HepG2 (cell line): ENCODE data around the gene NGFR. TPM values are rescaled to one million over a fixed set of nuclear protein-coding genes. Genes with fewer than 3 reads are reported as not detected.

Experiments
- ATAC-seq: fragments of 200-7000 bp; cut with Tn5 transposase; 3 replicates; pipeline ENCODE4 v1.9.1; 2020; ENCODE audit warnings: mild to moderate bottlenecking, moderate library complexity
- BruUV-seq: library from RNA; stranded (reverse); fragments of 400-500 nt; replicated peaks from 2 replicates; lab custom pipeline; 2021; lab: Mats Ljungman, UMichigan
- CTCF ChIA-PET: fragments of 300-600 bp; formaldehyde crosslinking; extraction: SDS; loops from one replicate; lab custom pipeline; 2021; ENCODE audit warnings: low total read pairs, inconsistent platforms, low intra/inter-chr PET ratio; lab: Yijun Ruan, JAX
- POLR2A ChIA-PET: fragments of 350-600 bp; sonication (Branson Sonifier 250); formaldehyde crosslinking; loops from one replicate; lab custom pipeline; 2020; ENCODE audit warnings: antibody characterized with exemption, inconsistent platforms; lab: Yijun Ruan, JAX
- DNase-seq: peaks from one replicate; pipeline ENCODE4 v3.0.0-alpha.2; 2015; ENCODE audit warnings: low spot score
- FAIRE-seq: peaks from 3 replicates; lab custom pipeline; 2011; peaks lifted over from hg19 to GRCh38; lab: Jason Lieb, UNC
- H2AFZ ChIP-seq: one replicate; pipeline ENCODE4 v1.6.1; 2011; ENCODE audit warnings: low read length, inconsistent platforms
- H3K27ac ChIP-seq: fragments of 300-600 bp; 3 replicates; pipeline ENCODE4 v1.8.0; 2011; ENCODE audit warnings: mixed run types, mild to moderate bottlenecking, mixed read lengths, low read length, inconsistent platforms; ENCODE audit not compliant: insufficient read depth; ENCODE audit errors: extremely low read length
- H3K27me3 ChIP-seq, 2 experiments: fragments of 200-600 bp in 1 of 2; 2 replicates in 1 of 2; 3 replicates in 1 of 2; pipeline versions ENCODE4 v1.6.0 to v1.8.0; 2011; ENCODE audit warnings: low read length in 2 of 2, mild to moderate bottlenecking in 2 of 2, moderate library complexity in 2 of 2, inconsistent platforms in 1 of 2; ENCODE audit not compliant: insufficient read depth in 2 of 2, control insufficient read depth in 1 of 2
- H3K36me3 ChIP-seq, 2 experiments: fragments of 200-600 bp in 1 of 2; replicated peaks in 1 of 2; 2 replicates in 1 of 2; 3 replicates in 1 of 2; pipeline versions ENCODE4 v1.5.1 to v1.8.0; 2011; ENCODE audit warnings: low read length in 2 of 2, inconsistent platforms in 1 of 2; ENCODE audit not compliant: insufficient read depth in 2 of 2, control insufficient read depth in 1 of 2
- H3K4me1 ChIP-seq: 2 replicates; pipeline ENCODE4 v1.5.1; 2012; ENCODE audit warnings: low read length, inconsistent platforms; ENCODE audit not compliant: insufficient read depth
- H3K4me2 ChIP-seq: 2 replicates; pipeline ENCODE4 v1.6.0; 2011; ENCODE audit warnings: low read depth, low read length, inconsistent platforms
- H3K4me3 ChIP-seq, 3 experiments: fragments of 200-600 bp in 1 of 3; sonication (generic), shearing (Covaris generic) in 1 of 3; replicated peaks in 1 of 3; 2 replicates each; pipeline ENCODE4 v1.5.1; 2011 to 2016; ENCODE audit warnings: low read length in 3 of 3, inconsistent platforms in 2 of 3, low read depth in 2 of 3, mild to moderate bottlenecking in 2 of 3, control low read depth in 1 of 3, mixed read lengths in 1 of 3; ENCODE audit not compliant: insufficient read depth in 1 of 3
- H3K79me2 ChIP-seq: one replicate; pipeline ENCODE4 v1.6.1; 2011; ENCODE audit warnings: low read length, inconsistent platforms; ENCODE audit not compliant: insufficient read depth
- H3K9ac ChIP-seq: 2 replicates; pipeline ENCODE4 v1.6.0; 2011; ENCODE audit warnings: mild to moderate bottlenecking, low read depth, low read length, inconsistent platforms; ENCODE audit not compliant: insufficient read depth
- H3K9me3 ChIP-seq: 2 replicates; pipeline ENCODE4 v1.5.1; 2012; ENCODE audit warnings: mild to moderate bottlenecking, low read length
- H4K20me1 ChIP-seq: 2 replicates; pipeline ENCODE4 v1.6.0; 2011; ENCODE audit warnings: inconsistent platforms, mild to moderate bottlenecking, low read length, moderate library complexity; ENCODE audit not compliant: insufficient read depth
- AHDC1 ChIP-seq: sonication (generic); formaldehyde crosslinking; IDR thresholded peaks from 2 replicates; pipeline ENCODE4 v1.5.1; 2020; ENCODE audit warnings: mild to moderate bottlenecking, missing genetic modification reagents, borderline replicate concordance
- ATRX ChIP-seq: sonication (generic); formaldehyde crosslinking; IDR thresholded peaks from 2 replicates; pipeline ENCODE4 v1.4.0; 2020; ENCODE audit warnings: missing genetic modification reagents, borderline replicate concordance
- CAMTA2 ChIP-seq: sonication (generic); formaldehyde crosslinking; IDR thresholded peaks from 2 replicates; pipeline ENCODE4 v1.4.0; 2020; ENCODE audit warnings: mild to moderate bottlenecking, missing genetic modification reagents, borderline replicate concordance
- E2F1 ChIP-seq: sonication (generic); formaldehyde crosslinking; IDR thresholded peaks from 2 replicates; pipeline ENCODE4 v1.5.0; 2020; ENCODE audit warnings: missing genetic modification reagents
- GRHL1 ChIP-seq: sonication (generic); formaldehyde crosslinking; conservative IDR thresholded peaks from 2 replicates; pipeline ENCODE4 v1.8.0; 2022; ENCODE audit warnings: missing genetic modification reagents
- HMG20B ChIP-seq: conservative IDR thresholded peaks from 2 replicates; pipeline ENCODE4 v1.6.1; 2016; ENCODE audit warnings: missing genetic modification reagents, missing compliant biosample characterization
- NR1H2 ChIP-seq: sonication (generic); formaldehyde crosslinking; IDR thresholded peaks from 2 replicates; pipeline ENCODE4 v1.8.1; 2022; ENCODE audit warnings: low read depth, missing genetic modification reagents, borderline replicate concordance
- ZBTB3 ChIP-seq: sonication (generic); formaldehyde crosslinking; IDR thresholded peaks from 2 replicates; pipeline ENCODE4 v1.4.0; 2020; ENCODE audit warnings: low read depth, mild to moderate bottlenecking, moderate library complexity, missing genetic modification reagents, borderline replicate concordance
- ZIK1 ChIP-seq: sonication (generic); formaldehyde crosslinking; IDR thresholded peaks from 2 replicates; pipeline ENCODE4 v1.5.0; 2020; ENCODE audit warnings: mild to moderate bottlenecking, low read depth, missing genetic modification reagents, borderline replicate concordance
- ZNF30 ChIP-seq: sonication (generic); formaldehyde crosslinking; IDR thresholded peaks from 2 replicates; pipeline ENCODE4 v1.5.0; 2020; ENCODE audit warnings: mild to moderate bottlenecking, missing genetic modification reagents
- ZNF589 ChIP-seq: sonication (generic); formaldehyde crosslinking; conservative IDR thresholded peaks from 2 replicates; pipeline ENCODE4 v1.8.0; 2022; ENCODE audit warnings: mild to moderate bottlenecking, moderate library complexity, missing genetic modification reagents
- ZNF775 ChIP-seq: sonication (generic); formaldehyde crosslinking; IDR thresholded peaks from 2 replicates; pipeline ENCODE4 v1.4.0; 2020; ENCODE audit warnings: missing genetic modification reagents, mild to moderate bottlenecking, moderate library complexity, borderline replicate concordance
- ZSCAN20 ChIP-seq: sonication (generic); formaldehyde crosslinking; IDR thresholded peaks from 2 replicates; pipeline ENCODE4 v1.4.0; 2020; ENCODE audit warnings: missing genetic modification reagents, mild to moderate bottlenecking, borderline replicate concordance
- WGBS: methylation state at CpG from one replicate; pipeline ENCODE4 v1.1.6; 2017; ENCODE audit warnings: low lambda C conversion rate; 5-methylcytosine and 5-hydroxymethylcytosine counted together
- in situ Hi-C: cut with HindIII; loops from 2 replicates; pipeline ENCODE4 v1.10.0; 2017; ENCODE audit warnings: low pct_unique_long_range_greater_than_20kb; ENCODE audit not compliant: extremely low pct_ligation_motif_present
- intact Hi-C: fragments of 100-400 bp; cut with micrococcal nuclease; formaldehyde crosslinking; loops from one replicate; pipeline ENCODE4 v1.10.0; 2022; ENCODE audit not compliant: unreplicated experiment
- polyA plus RNA-seq, 8 experiments: library from polyadenylated mRNA; depleted of rRNA in 3 of 8; stranded (reverse) in 7 of 8; unstranded in 1 of 8; fragments of >200 nt; fragmentation: Illumina TruSeq in 4 of 8; extraction: Trizol in 4 of 8; gene quantifications; 2 replicates each; pipeline versions ENCODE4 v1.2.1 to v1.2.3, GENCODE V29; 2011 to 2016; ENCODE audit warnings: low read depth in 4 of 8, missing spikeins in 1 of 8, mixed read lengths in 1 of 8; ENCODE audit not compliant: insufficient read depth in 1 of 8
- total RNA-seq, 5 experiments: library from RNA; depleted of rRNA; stranded (reverse); fragments of >200 nt; fragmentation: Illumina TruSeq; extraction: Trizol; gene quantifications; 2 replicates each; pipeline ENCODE4 v1.2.3, GENCODE V29; 2016; ENCODE audit warnings: low read depth in 1 of 5

The NGFR gene
- total and polyA plus RNA-seq, 2 of the 13 experiments (the other 11 are each of a cell fraction or from before 2014, with no cell fraction given), result 1.1 to 1.8 TPM

GRCh38 chr17:49515196-49515770, 20.2 kb downstream of the NGFR start:
- Histone ChIP-seq H4K20me1 (no peaks in the 10 kb centered on the region), H3K9ac (peak overlapping the region; percentile 68), H3K36me3 (no peaks in the 10 kb centered on the region), H3K4me1 (peaks cover 32% of the 10 kb centered on the region), H3K4me2 (peak overlapping the region; percentile 84), H3K27ac (no peak overlapping the region), H2AFZ (peak overlapping the region; percentile 81), H3K4me3 (peak overlapping the region; percentile 46 to 72 (median 52)), H3K27me3 (peaks cover 2 to 28% of the 10 kb centered on the region in 2 experiments; a peak in 4 of 5 replicates), H3K9me3 (no peaks in the 10 kb centered on the region), H3K79me2 (no peaks in the 10 kb centered on the region)
- DNase-seq, result peak; percentile 79
- no TSS peak for BruUV-seq
- in situ Hi-C loops (no loop called here), intact Hi-C loops (loop anchor here (2.0 kb wide), 2 partner anchors 34 to 42 kb away; no protein-coding TSS in a partner anchor)
- WGBS, result 0% methylated on average over 5 of the region's 8 CpGs
- FAIRE-seq, result peak; percentile 80
- ChIA-PET POLR2A (interaction anchor here (0.9 to 2.2 kb wide), 9 partner anchors 8 to 248 kb away, joined by 3 to 12 read pairs (median 4); partner anchors contain the start of genes FAM117A and PHB1), CTCF (no interaction called here)
- peak; percentile 95 for ATAC-seq
- peak; percentile 63; the same call in 1 of the 2 replicates for TF ChIP-seq ZIK1
- TF ChIP-seq E2F1 (CRISPR knock-in tag), result no peak
- no peak for TF ChIP-seq HMG20B
- TF ChIP-seq ATRX (CRISPR knock-in tag), result no peak
- peak; percentile 74; the same call in 1 of the 2 replicates for TF ChIP-seq NR1H2
- peak; percentile 80; the same call in 1 of the 2 replicates for TF ChIP-seq ZNF30 (CRISPR knock-in tag)
- no peak for TF ChIP-seq ZNF589 (CRISPR knock-in tag)
- no peak for TF ChIP-seq ZSCAN20 (CRISPR knock-in tag)
- TF ChIP-seq CAMTA2 (CRISPR knock-in tag), result 0 out of 2 replicates have a peak, but pooled peaks have one; percentile 32
- no peak for TF ChIP-seq AHDC1 (CRISPR knock-in tag)
- TF ChIP-seq ZBTB3, result no peak
- no peak for TF ChIP-seq GRHL1 (CRISPR knock-in tag)
- TF ChIP-seq ZNF775 (CRISPR knock-in tag), result no peak
